Prostate gland (tissue), 2 donors: Measurements from ENCODE around the gene DLG2.

Experiments used
- CTCF ChIP-seq, 4 experiments: fragments of 200-600 bp in 2 of 4; fragments of 450-650 bp in 2 of 4; sonication (generic) in 2 of 4; IDR thresholded peaks; 1 replicate in 3 of 4; 2 replicates in 1 of 4; pipeline ENCODE4 v1.5.1; 2016 to 2019; ENCODE audit warnings: antibody characterized with exemption in 4 of 4, mild to moderate bottlenecking in 2 of 4, moderate library complexity in 2 of 4
- POLR2A ChIP-seq: fragments of 450-650 bp; IDR thresholded peaks from one replicate; pipeline ENCODE4 v1.6.1; 2016; ENCODE audit warnings: antibody characterized with exemption, mild to moderate bottlenecking
- POLR2AphosphoS5 ChIP-seq: sonication (generic); formaldehyde crosslinking; IDR thresholded peaks from one replicate; pipeline ENCODE4 v1.6.1; 2017; ENCODE audit warnings: antibody characterized with exemption

DNA sequence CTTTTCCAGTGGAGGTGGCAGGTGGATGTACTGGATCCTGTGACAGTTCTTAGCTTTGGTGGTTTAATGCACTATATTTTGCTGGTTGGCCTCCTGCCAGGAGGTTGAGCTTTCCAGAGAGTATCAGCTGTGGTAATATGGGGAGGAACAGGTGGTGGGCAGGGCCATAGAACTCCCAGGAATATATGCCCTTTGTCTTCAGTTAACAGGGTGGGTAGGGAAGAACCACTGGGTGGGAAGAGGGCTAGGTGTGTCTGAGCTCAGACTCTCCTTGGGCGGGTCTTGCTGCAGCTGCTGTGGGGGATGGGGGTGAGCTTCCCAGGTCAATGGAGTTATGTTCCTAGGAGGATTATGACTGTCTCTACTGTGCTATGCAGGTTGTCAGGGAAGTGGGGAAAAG lies 203.8 kb downstream of the DLG2 start:
- no peak for TF ChIP-seq CTCF (IDR thresholded peaks at IDR 0.05)
- no peak for TF ChIP-seq POLR2A
- TF ChIP-seq POLR2AphosphoS5 = no peak
